Measurements from ENCODE around the gene CHPF.
A peak's percentile ranks its signal among the peaks of the same experiment; 100 is the strongest.

Gene CHPF

DNA sequence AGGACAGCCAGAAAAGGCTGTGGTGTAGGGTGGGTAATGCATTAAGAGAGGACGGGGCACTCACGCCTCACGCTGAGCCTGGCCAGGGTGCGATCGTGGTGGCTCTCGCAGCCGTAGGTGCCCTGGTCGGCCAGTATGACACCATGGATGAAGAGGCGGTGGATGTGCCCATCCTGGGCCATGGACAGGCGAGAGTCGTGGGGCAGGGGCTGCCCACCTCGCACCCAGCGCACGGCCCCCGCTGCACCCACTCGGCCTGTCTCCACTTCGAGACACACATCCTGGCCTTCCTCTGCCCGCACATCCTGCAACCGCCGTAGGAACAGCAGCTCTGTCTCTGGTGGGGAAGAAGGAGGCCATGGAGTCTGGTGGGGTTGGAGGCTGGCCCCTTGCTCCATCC lies 12.3 kb upstream of the CHPF start:
- DNase-seq (ENCODE audit: extremely low read depth, insufficient read length) = no peak
- Histone ChIP-seq H3K4me3 (replicated peaks; ENCODE audit: low read depth, low read length) (no peak overlapping the region), H3K27me3 (replicated peaks; ENCODE audit: control insufficient read depth, insufficient read depth, low read length) (peaks cover 2% of the 10 kb centered on the region), H3K36me3 (ENCODE audit: control insufficient read depth, insufficient read depth, low read length) (no peaks in the 10 kb centered on the region)
- TF ChIP-seq, protein P1, sequence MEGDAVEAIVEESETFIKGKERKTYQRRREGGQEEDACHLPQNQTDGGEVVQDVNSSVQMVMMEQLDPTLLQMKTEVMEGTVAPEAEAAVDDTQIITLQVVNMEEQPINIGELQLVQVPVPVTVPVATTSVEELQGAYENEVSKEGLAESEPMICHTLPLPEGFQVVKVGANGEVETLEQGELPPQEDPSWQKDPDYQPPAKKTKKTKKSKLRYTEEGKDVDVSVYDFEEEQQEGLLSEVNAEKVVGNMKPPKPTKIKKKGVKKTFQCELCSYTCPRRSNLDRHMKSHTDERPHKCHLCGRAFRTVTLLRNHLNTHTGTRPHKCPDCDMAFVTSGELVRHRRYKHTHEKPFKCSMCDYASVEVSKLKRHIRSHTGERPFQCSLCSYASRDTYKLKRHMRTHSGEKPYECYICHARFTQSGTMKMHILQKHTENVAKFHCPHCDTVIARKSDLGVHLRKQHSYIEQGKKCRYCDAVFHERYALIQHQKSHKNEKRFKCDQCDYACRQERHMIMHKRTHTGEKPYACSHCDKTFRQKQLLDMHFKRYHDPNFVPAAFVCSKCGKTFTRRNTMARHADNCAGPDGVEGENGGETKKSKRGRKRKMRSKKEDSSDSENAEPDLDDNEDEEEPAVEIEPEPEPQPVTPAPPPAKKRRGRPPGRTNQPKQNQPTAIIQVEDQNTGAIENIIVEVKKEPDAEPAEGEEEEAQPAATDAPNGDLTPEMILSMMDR (IDR thresholded peaks at IDR 0.05; ENCODE audit: insufficient read depth, low read length, poor library complexity, severe bottlenecking) = no peak

DNA sequence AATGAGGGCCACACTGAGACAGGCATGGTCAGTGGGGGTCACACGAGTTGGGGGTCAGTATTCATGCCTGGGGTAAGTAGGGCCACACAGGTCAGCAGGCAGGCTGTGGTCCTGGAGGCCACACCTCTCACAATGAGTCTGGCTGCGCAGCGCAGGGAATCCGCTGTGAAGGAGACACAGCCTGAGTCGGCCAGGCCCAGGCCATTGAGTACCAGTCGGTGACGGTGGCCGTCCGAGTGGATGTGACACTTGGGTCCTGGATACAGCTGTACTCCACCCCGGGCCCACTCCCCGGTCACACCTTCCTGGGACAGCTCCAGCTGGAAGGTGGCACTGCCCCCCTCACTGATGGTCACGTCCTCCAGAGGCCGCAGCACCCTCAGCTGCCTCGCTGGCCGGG lies 10.7 kb upstream of the CHPF start:
- DNase-seq (ENCODE audit: extremely low read depth, insufficient read length) = no peak
- Histone ChIP-seq H3K36me3 (ENCODE audit: control insufficient read depth, insufficient read depth, low read length) (no peaks in the 10 kb centered on the region), H3K4me3 (replicated peaks; ENCODE audit: low read depth, low read length) (no peak overlapping the region), H3K27me3 (replicated peaks; ENCODE audit: control insufficient read depth, insufficient read depth, low read length) (peaks cover 2% of the 10 kb centered on the region)
- TF ChIP-seq, protein P1 (IDR thresholded peaks at IDR 0.05; ENCODE audit: insufficient read depth, low read length, poor library complexity, severe bottlenecking) = no peak

DNA sequence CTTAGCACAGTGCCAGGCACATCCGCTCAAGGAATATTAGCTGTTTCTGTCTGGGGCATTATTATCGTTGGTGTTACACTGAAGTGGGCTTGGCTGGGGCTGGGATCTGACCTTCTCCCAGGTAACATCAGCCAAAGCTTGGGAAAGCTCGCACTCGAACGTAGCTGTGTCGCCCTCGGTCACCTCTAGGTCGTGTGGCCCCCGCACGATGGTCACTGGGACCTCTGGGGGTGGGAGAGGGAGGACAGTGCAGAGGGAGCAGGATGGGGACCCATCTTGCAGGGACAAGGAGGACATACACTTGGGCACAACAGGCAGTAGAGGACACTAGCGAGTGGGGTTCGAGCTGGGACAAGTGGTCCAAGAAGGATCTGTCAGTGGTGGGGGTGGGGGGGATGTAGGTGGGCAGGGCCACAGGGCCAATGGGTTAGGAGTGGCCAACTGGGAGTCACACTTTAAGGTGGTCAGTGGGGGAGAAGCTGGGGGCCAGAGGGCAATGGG lies 9.9 kb upstream of the CHPF start:
- no peaks in the 10 kb centered on the region for H3K36me3 ChIP-seq (ENCODE audit: control insufficient read depth, insufficient read depth, low read length)
- TF ChIP-seq, protein P1 (IDR thresholded peaks at IDR 0.05; ENCODE audit: insufficient read depth, low read length, poor library complexity, severe bottlenecking) = no peak
- no peak overlapping the region for H3K4me3 ChIP-seq (replicated peaks; ENCODE audit: low read depth, low read length)

DNA sequence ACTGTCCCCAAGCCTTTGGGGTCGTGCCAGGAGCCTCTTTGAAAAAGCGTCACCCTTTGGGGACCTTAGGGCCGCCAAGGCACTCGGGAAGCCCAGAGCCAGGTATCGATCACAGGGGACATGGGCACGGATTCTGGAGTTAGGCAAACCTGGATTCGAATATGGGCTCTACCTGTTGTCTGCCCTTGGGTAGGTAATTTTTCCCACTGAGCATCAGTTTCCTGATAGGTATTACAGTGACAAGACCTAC lies 9.5 kb upstream of the CHPF start:
- TF ChIP-seq, protein P1 (IDR thresholded peaks at IDR 0.05; ENCODE audit: insufficient read depth, low read length, poor library complexity, severe bottlenecking) = no peak
- peaks cover 2% of the 10 kb centered on the region for H3K27me3 ChIP-seq (replicated peaks; ENCODE audit: control insufficient read depth, insufficient read depth, low read length)
- H3K4me3 ChIP-seq (replicated peaks; ENCODE audit: low read depth, low read length) = no peak overlapping the region
- no peaks in the 10 kb centered on the region for H3K36me3 ChIP-seq (ENCODE audit: control insufficient read depth, insufficient read depth, low read length)
- DNase-seq (ENCODE audit: extremely low read depth, insufficient read length) = no peak

More for the DNA sequence above, 9.9 kb upstream of the CHPF start:
- H3K27me3 ChIP-seq (replicated peaks; ENCODE audit: control insufficient read depth, insufficient read depth, low read length) = peaks cover 2% of the 10 kb centered on the region
- no peak for DNase-seq (ENCODE audit: extremely low read depth, insufficient read length)

DNA sequence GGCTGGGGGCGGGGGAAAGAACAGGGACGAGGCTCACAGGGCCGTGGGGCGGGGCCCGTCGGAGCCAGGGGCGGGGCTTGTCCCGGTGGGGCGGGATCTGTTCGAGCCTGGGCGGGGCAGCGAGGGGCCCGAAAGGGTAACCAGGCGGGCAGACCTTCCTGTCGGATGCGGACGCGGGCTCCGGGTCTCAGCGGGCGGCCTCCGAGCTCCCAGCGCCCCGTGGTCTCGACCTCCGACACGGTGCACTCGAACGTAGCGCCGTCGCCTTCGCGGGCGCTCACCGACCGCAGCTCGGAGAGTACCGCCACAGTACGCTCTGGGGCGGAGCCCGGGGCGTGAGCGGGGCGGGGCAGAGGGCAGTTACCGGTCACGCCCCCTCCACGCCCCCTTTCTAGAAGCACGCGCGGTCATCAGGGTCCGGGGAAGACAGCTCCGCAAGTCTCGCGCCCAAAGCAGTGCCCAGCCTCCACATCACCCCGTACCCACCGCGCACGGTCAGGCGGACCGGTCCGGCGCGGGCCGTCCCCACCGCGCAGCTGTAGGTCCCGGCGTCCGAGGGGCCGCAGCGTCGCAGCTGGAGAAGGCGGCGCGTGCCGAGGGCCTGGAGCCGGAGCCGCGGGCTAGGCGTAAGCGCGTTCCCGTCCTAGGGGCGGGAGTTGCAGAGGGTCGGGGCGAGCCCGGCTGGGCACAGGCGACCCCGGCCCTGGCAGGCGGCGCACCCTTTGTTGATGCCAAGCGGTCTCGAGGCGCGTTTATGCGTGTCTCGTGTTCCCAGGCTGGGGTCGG lies 9.0 kb upstream of the CHPF start:
- Histone ChIP-seq H3K27me3 (replicated peaks; ENCODE audit: control insufficient read depth, insufficient read depth, low read length) (peaks cover 2% of the 10 kb centered on the region), H3K36me3 (ENCODE audit: control insufficient read depth, insufficient read depth, low read length) (no peaks in the 10 kb centered on the region), H3K4me3 (replicated peaks; ENCODE audit: low read depth, low read length) (peak overlapping the region; percentile 59)
- TF ChIP-seq, protein P1 (IDR thresholded peaks at IDR 0.05; ENCODE audit: insufficient read depth, low read length, poor library complexity, severe bottlenecking) = no peak
- peak; percentile 86 for DNase-seq (ENCODE audit: extremely low read depth, insufficient read length)
